ENCODE measurements around the gene SLFNL1.

Gene SLFNL1

DNA sequence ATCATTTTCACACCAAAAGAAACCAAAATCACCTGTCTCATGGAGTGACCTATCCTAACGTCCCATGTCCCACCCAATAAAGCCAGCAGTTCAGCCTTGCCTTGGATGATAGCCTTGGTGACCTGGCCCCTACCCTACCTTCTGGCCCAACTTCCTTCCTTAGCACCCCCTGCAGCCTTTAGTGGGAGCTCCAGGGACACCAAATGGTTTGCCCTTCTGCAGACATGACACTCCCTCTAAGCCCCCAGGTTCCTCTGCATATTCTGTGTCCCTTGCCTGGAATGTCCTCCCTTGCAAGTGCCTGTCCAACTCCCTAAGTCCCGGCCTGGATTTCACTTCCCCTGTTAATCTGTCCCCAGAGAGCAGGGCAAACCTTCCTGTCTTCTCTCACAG is 2.2 kb downstream of the SLFNL1 start:
- DNase-seq = no peak

DNA sequence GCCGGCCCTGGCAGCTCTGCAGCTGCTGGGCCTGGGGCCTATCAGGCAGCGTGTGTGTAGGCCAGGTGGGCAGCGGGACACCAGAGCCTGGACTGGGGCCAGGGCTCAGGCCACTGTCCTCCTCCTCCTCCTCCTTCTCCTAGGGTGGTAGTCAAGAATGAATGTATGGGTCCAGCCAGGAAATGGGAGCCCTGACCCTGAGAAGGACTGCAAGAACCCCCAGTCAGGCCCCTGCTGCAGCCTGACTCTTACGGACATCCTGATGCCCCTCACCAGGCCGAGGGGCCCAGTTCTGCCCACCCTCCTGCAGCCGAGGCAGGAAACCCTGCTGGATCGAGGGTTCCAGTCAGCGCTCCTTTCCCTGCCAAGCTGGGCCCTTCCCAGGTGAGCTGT is 3.5 kb downstream of the SLFNL1 start:
- no peak for DNase-seq

DNA sequence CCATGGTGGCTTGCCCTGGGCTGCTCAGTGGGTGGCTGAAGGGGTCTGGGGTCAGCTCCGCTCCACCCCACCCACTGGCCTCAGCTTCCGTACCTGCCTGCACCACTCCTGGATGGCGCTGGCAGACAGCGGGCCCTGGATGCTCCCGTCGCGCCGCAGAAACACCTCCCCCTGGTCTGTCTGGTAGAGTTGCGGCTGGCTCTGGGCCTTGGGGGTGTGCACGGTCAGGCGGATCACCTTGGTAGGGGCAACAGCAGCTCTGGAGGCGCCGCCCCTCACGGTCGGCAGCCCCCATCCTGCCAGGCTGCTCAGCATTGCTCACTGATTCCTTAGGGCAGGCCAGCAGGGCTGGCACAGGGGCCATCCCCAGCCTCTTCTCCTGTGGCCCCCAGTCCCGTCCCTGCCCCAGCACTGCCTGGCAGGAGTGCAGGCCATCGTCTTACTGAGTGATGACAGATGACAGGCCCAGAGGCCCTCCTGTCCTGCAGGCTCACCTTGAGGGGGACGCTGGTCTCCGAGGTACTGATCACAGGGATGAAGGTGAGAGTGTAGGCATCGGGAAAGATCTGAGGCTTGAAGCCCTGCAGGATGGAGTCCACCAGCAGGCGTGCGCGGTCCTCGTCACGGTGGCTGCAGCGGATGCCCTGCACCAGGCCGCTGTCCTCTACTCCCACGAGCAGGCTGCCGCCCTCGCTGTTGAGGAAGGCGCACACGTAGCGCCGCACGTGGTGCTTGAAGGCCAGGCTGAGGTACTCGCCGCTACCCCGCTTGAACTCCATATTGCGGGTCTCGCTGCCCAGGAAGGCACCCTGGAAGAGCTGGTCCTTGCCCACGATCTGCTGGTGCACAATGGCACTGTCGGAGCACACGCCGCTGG is 4.1 kb downstream of the SLFNL1 start:
- no peak for DNase-seq

DNA sequence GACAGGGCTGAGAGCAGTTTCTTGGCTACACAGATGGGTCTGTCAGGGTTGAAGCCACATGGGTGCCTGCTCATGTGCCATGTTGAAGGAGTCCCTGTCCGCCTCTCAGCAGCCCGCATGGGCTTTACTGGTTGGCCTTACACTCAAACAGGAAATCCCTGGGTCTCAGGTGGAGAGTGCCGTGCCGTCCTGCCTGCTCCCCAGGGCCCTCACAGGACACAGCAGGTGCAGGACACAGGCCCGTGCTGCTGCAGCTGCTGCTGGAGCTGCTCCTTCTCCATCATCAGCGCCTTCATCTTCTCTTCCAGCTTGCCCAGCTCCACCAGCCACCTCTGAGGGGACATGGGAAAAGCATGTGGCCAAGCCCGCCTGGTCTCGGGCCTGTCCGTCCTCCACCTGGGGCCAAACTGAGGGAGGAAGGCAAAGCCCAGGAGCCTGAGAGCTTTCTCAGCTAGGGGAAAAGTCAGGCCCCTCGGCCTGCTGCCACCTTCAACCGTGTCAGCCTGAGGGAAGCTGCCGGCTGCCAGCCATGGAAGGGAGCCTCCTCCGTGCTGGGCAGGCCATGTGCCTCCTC is 5.5 kb downstream of the SLFNL1 start:
- no peak for DNase-seq

DNA sequence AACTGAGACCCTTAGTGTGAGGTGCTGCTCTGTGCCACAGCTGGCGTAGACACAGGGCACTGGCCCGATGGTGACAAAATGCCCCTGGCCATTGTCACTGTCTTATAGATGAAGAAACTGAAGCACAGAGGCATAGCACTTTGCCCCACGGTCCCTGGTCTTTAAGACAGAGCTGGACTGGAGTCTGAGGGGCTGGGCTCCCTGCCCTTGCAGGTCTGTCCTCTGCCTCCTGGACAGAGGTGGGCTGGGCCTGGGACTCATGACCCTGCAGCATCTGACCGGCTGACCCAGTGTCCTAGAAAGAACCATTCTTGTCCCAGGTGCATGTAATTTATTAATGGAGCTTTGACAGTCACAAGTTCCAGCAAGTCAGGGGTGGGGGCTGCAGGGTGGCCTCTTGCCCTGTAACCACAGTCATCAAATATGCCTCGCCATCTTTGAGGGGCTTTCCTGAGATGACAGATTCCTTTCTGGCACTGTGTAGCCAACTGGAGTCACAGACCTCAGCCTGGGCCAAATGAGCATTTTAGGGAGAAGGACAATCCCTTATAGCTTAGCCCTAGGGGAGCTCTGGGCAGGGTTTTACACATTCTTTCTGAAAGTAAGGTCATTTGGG is 6.1 kb downstream of the SLFNL1 start:
- DNase-seq = no peak

DNA sequence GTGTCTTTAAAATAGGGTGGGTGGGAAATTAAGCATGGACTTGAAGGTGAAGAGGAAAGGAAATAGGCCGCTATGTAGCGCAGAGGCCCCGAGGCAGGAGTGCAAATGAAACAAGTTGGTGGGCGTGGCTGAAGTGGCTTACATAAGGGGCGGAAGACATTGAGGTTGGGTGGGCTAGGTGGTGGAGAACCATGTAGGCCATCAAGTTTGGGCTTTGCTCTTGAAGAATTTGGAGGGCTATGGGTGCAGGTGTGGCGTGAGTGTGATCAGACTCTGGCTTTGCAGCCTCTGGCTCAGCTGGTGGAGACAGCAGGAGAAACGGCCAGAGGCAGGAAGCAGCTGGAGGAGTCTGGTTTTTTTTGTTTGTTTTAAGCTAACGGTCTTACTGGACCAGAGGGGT is 6.7 kb downstream of the SLFNL1 start:
- no peak for DNase-seq

DNA sequence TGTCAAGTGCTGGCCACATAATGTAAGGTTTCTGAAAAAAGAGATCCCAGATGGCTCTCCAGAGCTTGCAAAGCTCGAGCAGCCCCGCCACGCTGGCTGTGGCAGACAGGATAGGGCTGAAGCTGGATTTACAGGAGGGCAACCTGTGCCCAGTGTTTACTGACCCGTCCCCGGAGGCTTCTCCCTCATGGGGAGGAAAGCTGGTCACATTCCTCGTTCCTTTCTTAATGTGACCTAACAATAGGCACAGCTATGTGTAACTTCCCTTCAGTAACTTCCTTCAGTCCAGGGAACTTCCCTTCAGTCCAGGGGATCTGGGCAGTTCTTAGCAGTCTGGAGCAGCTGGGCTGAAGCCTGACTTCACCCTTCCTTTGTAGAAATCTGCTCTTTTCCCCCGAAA is 7.7 kb downstream of the SLFNL1 start:
- no peak for DNase-seq

DNA sequence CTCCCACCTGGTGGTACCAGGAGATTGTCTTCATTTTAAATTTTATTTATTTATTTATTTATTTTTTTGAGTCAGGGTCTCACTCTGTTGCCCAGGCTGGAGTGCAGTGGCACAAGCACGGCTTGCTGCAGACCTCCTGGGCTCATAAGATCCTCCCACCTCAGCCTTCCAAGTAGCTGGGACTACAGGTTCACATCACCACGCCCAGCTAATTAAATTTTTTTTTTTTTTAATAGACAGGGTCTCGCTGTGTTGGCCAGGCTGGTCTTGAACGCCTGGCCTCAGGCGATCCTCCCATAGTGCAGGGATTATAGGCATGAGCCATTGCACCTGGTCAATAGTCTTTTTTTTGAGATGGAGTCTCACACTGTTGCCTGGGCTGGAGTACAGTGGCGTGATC is 8.5 kb downstream of the SLFNL1 start:
- no peak for DNase-seq

DNA sequence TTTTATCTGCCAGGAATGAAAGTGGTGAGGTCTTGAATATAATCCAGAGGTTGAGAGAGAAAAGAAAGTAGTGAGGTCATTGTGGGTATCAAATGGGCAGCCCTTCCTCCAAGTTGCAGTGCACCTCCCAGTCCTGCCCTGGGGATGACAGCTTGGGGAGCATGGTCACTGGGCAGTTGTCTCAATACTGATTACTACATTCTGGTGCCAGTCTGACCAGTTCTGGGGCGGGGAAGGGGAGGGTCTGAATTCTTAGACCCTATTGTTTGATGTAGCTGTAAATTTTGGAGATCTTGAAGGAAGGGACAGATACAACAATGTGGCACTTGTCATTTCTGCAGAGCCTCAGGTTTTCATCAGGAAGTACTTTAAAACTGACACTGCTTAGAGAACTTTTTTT is 11.2 kb downstream of the SLFNL1 start:
- DNase-seq = no peak

DNA sequence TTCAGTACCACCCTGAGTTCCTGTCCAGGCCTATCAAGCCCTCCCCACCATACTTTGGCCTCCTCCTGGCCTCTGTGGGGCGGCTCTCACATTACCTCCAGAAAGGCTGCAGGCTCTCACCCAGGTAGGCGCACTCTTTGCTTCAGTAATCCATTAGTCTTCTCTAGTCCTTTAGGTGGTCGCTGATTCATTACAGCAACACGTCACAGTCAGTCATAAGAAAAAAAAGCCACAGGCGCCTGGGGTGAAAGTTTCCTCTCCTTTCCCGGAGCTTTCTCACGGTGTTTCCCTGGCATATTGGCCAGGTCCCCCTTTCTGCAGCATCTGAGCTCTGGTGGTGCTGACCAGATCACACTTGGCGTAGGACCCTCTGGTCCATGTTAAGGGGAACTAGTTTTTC is 12.1 kb downstream of the SLFNL1 start:
- no peak for DNase-seq

DNA sequence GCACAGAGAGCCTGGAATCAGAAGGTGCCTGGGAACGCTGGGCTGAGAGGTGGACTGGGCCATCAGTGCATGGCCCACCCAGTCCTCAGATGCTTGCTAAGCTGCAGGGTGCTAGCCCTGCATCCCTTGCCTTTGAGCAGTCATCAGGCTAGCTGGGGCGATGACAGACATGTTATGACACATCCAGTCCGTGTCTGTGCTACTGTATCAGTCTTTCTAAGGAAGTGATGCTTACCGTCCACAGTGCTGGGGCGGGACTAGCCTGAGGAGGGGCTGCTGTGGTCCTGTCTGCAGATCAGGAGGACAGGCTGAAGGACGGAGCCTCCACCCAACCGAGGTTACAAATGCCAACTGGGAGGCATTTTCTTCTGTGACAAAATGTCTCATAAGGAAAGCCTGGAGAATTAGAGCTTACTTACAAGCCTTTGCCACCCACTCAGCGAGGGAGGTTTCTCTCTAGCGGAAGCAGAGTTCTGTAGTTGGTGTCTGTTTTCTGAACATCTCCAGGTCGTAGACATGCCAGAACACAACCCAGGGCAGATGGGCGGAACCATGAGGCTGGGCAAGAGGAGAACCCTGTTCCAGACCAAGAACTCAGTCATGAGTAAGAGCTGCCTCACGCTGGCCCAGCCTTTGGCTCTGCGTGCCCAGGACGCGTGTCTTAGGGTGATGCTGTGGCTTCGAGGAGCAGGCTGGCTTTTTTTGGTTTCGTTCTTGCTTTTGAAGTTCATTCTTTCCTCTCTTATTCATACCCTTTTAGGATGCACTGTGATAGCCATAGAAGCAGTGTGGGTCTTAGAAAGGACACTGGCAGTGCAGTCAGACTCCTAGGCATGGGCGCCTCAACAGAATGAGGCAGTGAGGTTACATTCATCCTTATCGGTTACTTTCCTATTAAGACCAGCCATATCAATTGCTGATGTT is 14.3 kb downstream of the SLFNL1 start:
- DNase-seq = no peak

DNA sequence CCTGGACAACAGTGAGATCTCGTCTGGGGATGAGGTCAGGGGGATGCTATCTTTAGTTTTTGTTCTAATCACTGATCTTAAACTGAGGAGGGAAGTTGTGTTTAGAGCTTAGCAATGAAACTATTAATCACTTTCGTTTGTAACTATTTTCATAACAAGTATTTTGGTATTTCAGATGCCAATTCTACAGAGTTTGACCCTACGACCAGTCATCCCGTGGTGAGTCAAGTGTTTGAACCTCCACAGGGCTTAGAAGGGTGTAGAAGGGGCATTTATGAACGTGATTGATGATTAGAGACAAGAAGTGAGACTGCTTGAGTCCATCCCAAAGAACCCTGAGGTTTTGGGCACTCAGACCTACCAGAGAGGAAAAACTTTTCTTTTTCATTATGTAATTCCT is 15.6 kb downstream of the SLFNL1 start:
- no peak for DNase-seq

DNA sequence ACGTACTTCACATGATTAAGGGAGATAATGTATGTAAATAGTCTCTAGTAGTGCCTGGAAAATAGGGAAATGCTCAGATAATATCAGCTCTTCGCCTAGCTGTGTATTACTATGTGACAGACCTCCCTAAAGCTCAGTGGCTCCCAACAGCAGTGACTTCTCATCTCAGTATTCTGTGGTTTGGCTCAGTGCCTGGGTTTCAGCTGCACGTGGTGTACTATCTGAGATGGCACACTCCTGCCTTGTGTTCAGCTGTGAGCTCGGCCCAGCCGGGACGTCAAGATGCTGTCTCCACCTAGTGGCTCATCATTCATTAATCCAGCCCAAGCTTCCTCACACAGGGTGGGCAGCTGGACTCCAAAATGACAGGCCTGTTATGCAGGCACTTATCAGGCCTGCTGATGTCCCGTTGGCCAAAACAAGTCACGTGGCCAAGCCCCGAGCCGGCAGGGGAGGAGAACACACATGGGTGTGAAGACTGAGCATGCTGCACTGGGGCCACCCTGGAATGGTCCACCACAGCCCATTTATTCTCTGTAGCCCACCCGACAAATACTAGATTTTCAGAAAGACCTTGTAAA is 17.8 kb downstream of the SLFNL1 start:
- no peak for DNase-seq

DNA sequence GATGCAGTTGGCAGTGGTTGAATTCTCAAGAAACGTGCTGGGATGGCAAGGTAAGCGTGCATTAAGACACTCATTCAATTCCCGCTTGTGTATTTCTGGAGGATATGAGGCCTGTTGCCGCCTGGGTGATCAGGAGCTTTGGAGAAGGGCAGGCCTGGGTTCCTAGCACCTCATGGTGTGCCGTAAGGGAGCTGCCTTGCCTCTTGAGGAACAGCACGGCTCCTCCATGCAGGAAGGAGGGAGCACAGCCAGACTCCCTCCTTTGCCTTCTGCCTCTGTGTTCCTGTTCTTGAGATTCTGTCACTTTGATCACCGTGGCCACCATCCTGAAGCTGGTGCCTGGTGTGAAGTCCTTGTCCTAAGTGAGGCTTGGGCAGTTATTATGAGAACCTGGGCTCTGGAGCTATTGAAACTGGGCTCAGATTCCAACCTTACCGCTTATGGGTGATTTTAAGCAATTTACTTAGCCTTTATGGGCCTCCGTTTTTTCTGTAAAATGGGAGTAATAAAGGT is 18.3 kb downstream of the SLFNL1 start:
- no peak for DNase-seq

DNA sequence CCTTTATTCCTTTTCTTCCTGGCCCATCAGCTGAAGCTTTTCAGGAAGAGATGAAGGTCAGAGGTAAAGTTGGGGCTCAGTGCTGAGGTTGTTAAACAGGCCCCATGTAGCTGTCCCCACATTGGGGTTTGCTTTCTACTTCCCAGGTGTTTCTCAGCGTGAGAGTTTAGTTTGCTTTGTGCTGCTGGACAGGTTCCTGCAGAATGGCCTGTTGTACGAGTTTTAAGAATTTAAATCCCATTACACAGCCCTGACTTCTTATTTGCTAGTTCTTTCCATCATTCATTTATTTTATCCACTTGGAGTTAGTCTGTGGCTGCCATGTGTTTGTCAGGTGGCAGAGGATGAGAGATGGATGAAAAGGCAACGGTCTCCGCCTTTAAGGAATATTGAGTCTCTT is 22.9 kb downstream of the SLFNL1 start:
- DNase-seq = no peak

DNA sequence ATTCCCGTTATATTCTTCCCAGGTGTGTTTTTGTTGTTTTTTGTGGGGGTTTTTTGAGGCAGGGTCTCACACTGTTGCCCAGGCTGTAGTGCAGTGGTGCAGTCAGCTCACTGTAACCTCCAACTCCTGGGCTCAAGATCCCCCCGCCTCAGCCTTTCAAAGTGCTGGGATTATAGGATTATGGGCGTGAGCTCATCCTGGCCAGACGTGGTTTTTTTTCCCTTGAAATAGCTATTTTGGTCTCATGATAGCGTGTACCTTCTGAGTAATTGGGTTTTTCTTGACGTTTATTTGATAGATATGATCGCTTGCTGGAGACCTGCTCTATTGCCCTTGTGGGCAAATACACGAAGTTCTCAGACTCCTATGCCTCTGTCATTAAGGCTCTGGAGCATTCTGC is 24.4 kb downstream of the SLFNL1 start:
- DNase-seq = no peak

DNA sequence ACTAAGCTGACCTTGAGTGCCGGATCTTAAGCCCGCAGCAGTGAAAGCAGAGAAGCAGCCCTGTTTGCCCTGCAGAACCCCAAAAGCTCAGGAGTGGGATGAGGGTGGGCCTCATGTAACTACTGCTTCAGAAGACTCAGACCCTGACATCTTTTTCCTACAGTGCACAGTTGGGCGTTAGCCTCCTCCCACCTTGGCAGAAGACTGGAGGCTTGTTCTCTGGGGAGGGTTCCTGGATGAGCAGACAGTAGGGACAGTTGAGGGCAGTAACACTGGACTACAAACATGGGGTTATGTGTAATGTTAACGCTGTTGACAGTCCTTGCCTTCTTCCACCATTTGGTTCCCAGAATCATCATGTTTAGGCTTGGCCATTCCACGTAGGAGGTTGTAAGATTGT is 32.5 kb downstream of the SLFNL1 start:
- no peak for DNase-seq

DNA sequence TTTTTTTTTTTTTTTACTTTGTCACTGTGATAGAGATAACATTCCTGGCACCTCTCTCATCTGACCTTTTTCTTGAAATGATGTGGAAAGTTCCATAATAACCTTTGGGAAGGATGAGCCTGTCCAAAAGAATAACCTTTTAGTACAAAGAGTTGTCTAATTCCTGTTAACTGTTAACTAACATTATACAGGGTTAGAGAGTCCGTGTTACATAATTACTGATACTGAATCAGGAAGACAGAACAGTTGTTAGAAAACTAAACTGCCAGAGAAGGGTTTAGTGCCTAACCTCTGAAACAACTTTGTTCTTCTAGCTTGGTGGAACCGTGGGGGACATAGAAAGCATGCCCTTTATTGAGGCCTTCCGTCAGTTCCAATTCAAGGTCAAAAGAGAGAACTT is 33.2 kb downstream of the SLFNL1 start:
- DNase-seq = no peak

DNA sequence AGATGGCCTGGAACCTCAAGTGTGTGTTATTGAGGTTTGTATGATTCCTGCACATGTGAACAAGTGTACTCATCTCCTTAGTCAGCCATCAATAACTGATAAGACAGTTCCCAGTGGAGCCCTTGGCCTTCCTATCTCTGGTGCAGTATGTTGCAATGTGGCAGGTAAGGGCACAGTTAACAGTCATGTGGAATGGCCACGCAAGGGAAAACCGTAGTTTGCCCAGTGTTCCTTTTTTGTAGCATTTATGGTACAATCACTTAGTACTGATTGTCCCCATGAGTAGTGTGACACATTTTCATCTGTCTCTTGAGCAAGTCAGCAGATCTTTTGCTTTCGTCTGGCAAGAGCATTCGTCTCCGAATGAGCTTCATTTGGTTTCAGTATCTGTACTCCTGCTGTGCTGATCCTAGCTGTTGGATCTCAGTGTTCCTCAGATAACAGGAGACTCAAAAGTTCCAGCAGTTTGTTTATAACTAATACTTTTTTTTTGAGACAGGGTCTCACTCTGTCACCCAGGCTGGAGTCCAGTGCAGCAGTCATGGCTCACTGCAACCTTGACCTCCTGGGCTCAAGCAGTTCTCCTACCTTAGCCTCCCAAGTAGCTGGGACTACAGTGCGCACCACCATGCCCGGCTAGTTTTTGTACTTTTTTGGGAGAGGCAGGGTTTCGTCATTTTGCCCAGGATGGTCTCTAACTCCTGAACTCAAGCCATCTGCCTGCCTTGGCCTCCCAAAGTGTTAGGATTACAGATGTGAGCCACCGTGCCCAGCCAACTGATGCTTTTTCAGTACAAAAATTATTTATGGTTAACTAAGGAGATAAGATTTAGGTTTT is 33.9 kb downstream of the SLFNL1 start:
- no peak for DNase-seq

DNA sequence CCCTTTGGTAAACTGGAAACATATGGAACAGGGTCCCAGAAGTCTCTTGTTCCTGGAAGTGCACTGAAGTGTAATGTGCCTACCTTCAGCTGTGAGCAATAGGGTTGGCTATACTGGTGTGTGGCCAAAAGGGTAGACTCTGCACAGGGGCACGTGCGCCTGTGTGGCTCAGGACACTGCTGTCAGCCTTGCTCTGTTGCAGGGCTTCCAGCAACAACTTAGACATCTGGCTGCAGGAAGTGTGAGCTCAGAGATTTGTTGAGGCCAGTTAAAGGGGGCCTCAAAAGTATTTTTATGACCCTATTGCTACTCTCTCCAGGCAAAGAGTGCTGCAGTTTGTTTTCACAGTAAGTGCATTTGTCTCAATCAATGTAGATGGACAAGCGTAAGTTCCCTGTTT is 34.6 kb downstream of the SLFNL1 start:
- no peak for DNase-seq

DNA sequence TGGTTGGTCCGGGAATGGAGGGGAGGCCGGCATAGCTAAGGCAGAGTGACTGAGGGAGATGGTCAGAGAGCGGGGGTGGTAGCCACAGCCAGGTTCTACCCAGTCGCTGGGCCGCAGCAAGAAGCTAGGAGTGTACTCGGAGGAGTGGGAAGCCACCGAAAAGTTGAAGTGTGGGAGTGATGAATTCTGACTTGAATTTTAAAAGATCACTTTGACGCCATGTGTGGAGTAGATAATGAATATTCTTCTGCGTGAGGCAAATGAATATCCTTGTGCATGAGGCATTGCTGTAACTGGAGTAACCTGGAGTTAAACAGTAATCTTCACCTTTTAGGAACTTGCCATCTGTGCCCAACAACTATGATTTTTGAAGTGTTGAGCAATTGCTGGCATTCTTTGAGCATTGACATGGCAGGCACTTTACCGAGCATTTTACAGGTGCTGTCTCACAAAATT is 35.2 kb downstream of the SLFNL1 start:
- DNase-seq = no peak

DNA sequence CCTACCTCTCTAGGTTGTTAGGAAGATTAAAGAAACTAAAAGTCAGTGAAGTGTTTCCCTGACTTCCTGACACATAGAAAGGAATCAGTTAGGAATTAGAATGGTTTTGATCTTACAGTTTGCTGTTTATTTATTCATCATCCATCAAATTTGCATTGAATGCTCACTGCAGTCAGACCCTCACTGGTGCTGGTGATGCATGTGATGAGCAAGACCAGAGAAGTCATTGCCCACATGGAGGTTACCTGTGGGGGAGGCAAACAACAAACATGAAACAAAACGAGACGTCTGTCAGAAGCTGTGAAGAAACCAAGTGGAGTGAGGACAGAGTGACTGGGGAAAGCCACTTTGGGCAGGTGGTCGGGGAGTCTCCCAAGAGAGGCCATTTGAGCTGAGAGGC is 35.6 kb downstream of the SLFNL1 start:
- DNase-seq = no peak
